GM12878 (cell line): ENCODE data around the gene SPATA16. TPM values are rescaled to one million over a fixed set of nuclear protein-coding genes. Genes with fewer than 3 reads are reported as not detected.

Experiments used
- FOXK2 ChIP-seq: fragments of 450-650 bp; IDR thresholded peaks from 2 replicates; pipeline ENCODE4 v1.6.1; 2017; ENCODE audit warnings: mild to moderate bottlenecking, moderate library complexity
- HSF1 ChIP-seq: fragments of 150-350 bp; IDR thresholded peaks from 2 replicates; pipeline ENCODE4 v1.6.1; 2014; ENCODE audit warnings: mild to moderate bottlenecking, low read depth, low read length
- KAT2A ChIP-seq: conservative IDR thresholded peaks from 2 replicates; pipeline ENCODE4 v1.6.1; 2011; ENCODE audit warnings: low read depth, low read length; ENCODE audit not compliant: control insufficient read depth
- NRF1 ChIP-seq: conservative IDR thresholded peaks from 2 replicates; pipeline ENCODE4 v1.6.1; 2011; ENCODE audit warnings: mild to moderate bottlenecking, low read depth, low read length, improper control_type of control experiment
- PML ChIP-seq: IDR thresholded peaks from 2 replicates; pipeline ENCODE4 v1.6.1; 2012; ENCODE audit warnings: low read length, inconsistent platforms
- SIX5 ChIP-seq: IDR thresholded peaks from 2 replicates; pipeline ENCODE4 v1.6.1; 2011; ENCODE audit warnings: mild to moderate bottlenecking, low read depth, low read length, moderate library complexity; ENCODE audit not compliant: severe bottlenecking
- SKIL ChIP-seq: fragments of 450-650 bp; IDR thresholded peaks from 2 replicates; pipeline ENCODE4 v1.6.1; 2017; ENCODE audit warnings: mild to moderate bottlenecking, low read depth, inconsistent platforms; ENCODE audit not compliant: poor library complexity, severe bottlenecking
- STAT3 ChIP-seq: IDR thresholded peaks from 2 replicates; pipeline ENCODE4 v1.6.1; 2011; ENCODE audit warnings: low read depth, low read length, improper control_type of control experiment
- polyA plus RNA-seq, 11 experiments: library from polyadenylated mRNA; depleted of rRNA in 4 of 11; unstranded in 6 of 11; stranded (reverse) in 5 of 11; fragments of >200 nt; fragmentation: Nextera tagmentation in 4 of 11; fragmentation: Illumina TruSeq in 1 of 11; extraction: Ambion mirVana in 4 of 11; extraction: Trizol in 1 of 11; gene quantifications; 1 replicate in 1 of 11; 2 replicates in 10 of 11; pipeline versions ENCODE4 v1.2.1 to v1.2.3, GENCODE V29; 2011 to 2016; ENCODE audit warnings: inconsistent platforms in 2 of 11, missing spikeins in 2 of 11, low read depth in 1 of 11
- total RNA-seq, 4 experiments: library from RNA; depleted of rRNA in 3 of 4; stranded (reverse); fragments of >200 nt in 3 of 4; fragmentation: Illumina TruSeq in 1 of 4; extraction: Trizol in 1 of 4; gene quantifications; 2 replicates each; pipeline versions ENCODE4 v1.2.1 to v1.2.3, GENCODE V29; 2013 to 2021

SPATA16 gene
- total and polyA plus RNA-seq, 10 of the 15 experiments (the other 5 are each of a cell fraction or from before 2014, with no cell fraction given) = 0.04 TPM; not detected in 9

- TF ChIP-seq STAT3 = no peak
- TF ChIP-seq PML = no peak
- no peak for TF ChIP-seq KAT2A
- TF ChIP-seq NRF1 = no peak
- no peak for TF ChIP-seq FOXK2
- TF ChIP-seq HSF1 = no peak
- no peak for TF ChIP-seq SKIL
- no peak for TF ChIP-seq SIX5
These were observed 282.0 kb downstream of the SPATA16 start (continued) for GRCh38 chr3:172859041-172859440.
